DND-41 (cell line): ENCODE data around the gene CHRM4.

ENCODE experiments used
- ATAC-seq: fragments of 200-7000 bp; cut with Tn5 transposase; 3 replicates; pipeline ENCODE4 v1.9.1; 2021; ENCODE audit warnings: low read depth; ENCODE audit not compliant: insufficient read depth
- DNase-seq: peaks from one replicate; pipeline ENCODE4 v3.0.0-alpha.2; 2020
- H2AFZ ChIP-seq: 2 replicates; pipeline ENCODE4 v1.6.0; 2012; ENCODE audit warnings: low read depth, low read length
- H3K27ac ChIP-seq: 2 replicates; pipeline ENCODE4 v1.5.1; 2012; ENCODE audit warnings: low read length, inconsistent platforms
- H3K27me3 ChIP-seq: fragments of 200-600 bp; sonication (generic); 2 replicates; pipeline ENCODE4 v1.6.0; 2012; ENCODE audit warnings: low read length, mild to moderate bottlenecking, inconsistent platforms; ENCODE audit not compliant: insufficient read depth, poor library complexity
- H3K36me3 ChIP-seq: 2 replicates; pipeline ENCODE4 v1.5.1; 2012; ENCODE audit warnings: low read length, inconsistent platforms; ENCODE audit not compliant: insufficient read depth
- H3K4me1 ChIP-seq: 2 replicates; pipeline ENCODE4 v1.5.1; 2012; ENCODE audit warnings: mild to moderate bottlenecking, low read length; ENCODE audit not compliant: insufficient read depth
- H3K4me2 ChIP-seq: 2 replicates; pipeline ENCODE4 v1.6.0; 2012; ENCODE audit warnings: mild to moderate bottlenecking, moderate library complexity, low read length, inconsistent platforms; ENCODE audit not compliant: insufficient read depth
- H3K4me3 ChIP-seq, 2 experiments: fragments of 200-600 bp in 1 of 2; shearing (Covaris generic) in 1 of 2; 2 replicates each; pipeline ENCODE4 v1.5.1; 2012 to 2016; ENCODE audit warnings: inconsistent platforms in 2 of 2, low read length in 2 of 2, mild to moderate bottlenecking in 2 of 2, low read depth in 1 of 2, moderate library complexity in 1 of 2
- H3K79me2 ChIP-seq: 2 replicates; pipeline ENCODE4 v1.6.0; 2012; ENCODE audit warnings: low read length, inconsistent platforms; ENCODE audit not compliant: insufficient read depth
- H3K9ac ChIP-seq: 2 replicates; pipeline ENCODE4 v1.6.0; 2012; ENCODE audit warnings: low read depth, mild to moderate bottlenecking, inconsistent platforms, low read length, moderate library complexity
- H3K9me3 ChIP-seq: 2 replicates; pipeline ENCODE4 v1.5.1; 2012; ENCODE audit warnings: low read length, moderate library complexity, mild to moderate bottlenecking, inconsistent platforms; ENCODE audit not compliant: insufficient read depth, severe bottlenecking
- H4K20me1 ChIP-seq: 2 replicates; pipeline ENCODE4 v1.6.0; 2012; ENCODE audit warnings: low read length; ENCODE audit not compliant: insufficient read depth
- EZH2 ChIP-seq: IDR thresholded peaks from 3 replicates; pipeline ENCODE4 v1.6.1; 2012; ENCODE audit warnings: borderline replicate concordance, low read depth, mild to moderate bottlenecking, moderate library complexity, low read length, inconsistent platforms; ENCODE audit not compliant: severe bottlenecking
- TF ChIP-seq, protein P1 (sequence below): IDR thresholded peaks from 2 replicates; pipeline ENCODE4 v1.5.1; 2012; ENCODE audit warnings: borderline replicate concordance, low read length, moderate library complexity, mild to moderate bottlenecking; ENCODE audit not compliant: poor library complexity, severe bottlenecking; ENCODE audit errors: extremely low read depth

CHRM4 gene

DNA sequence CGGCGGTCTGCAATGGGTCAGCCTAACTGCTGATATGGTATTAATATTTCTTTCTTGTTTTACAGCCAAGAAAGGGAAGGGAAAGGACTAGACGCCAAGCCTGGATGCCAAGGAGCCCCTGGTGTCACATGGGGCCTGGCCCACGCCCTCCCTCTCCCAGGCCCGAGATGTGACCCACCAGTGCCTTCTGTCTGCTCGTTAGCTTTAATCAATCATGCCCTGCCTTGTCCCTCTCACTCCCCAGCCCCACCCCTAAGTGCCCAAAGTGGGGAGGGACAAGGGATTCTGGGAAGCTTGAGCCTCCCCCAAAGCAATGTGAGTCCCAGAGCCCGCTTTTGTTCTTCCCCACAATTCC, 8.2 kb downstream of the CHRM4 start:
- Histone ChIP-seq H3K36me3 (peaks cover 7% of the 10 kb centered on the region), H3K9ac (no peak overlapping the region), H3K27me3 (peaks cover 45% of the 10 kb centered on the region), H3K79me2 (no peaks in the 10 kb centered on the region), H3K4me2 (no peak overlapping the region), H2AFZ (no peak overlapping the region), H3K27ac (no peak overlapping the region), H3K9me3 (no peaks in the 10 kb centered on the region), H4K20me1 (peaks cover 24% of the 10 kb centered on the region), H3K4me3 (no peak overlapping the region), H3K4me1 (peaks cover 22% of the 10 kb centered on the region)
- DNase-seq (no peak), ATAC-seq (no peak)
- TF ChIP-seq, protein P1, sequence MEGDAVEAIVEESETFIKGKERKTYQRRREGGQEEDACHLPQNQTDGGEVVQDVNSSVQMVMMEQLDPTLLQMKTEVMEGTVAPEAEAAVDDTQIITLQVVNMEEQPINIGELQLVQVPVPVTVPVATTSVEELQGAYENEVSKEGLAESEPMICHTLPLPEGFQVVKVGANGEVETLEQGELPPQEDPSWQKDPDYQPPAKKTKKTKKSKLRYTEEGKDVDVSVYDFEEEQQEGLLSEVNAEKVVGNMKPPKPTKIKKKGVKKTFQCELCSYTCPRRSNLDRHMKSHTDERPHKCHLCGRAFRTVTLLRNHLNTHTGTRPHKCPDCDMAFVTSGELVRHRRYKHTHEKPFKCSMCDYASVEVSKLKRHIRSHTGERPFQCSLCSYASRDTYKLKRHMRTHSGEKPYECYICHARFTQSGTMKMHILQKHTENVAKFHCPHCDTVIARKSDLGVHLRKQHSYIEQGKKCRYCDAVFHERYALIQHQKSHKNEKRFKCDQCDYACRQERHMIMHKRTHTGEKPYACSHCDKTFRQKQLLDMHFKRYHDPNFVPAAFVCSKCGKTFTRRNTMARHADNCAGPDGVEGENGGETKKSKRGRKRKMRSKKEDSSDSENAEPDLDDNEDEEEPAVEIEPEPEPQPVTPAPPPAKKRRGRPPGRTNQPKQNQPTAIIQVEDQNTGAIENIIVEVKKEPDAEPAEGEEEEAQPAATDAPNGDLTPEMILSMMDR, result no peak
- no peak for TF ChIP-seq EZH2

DNA sequence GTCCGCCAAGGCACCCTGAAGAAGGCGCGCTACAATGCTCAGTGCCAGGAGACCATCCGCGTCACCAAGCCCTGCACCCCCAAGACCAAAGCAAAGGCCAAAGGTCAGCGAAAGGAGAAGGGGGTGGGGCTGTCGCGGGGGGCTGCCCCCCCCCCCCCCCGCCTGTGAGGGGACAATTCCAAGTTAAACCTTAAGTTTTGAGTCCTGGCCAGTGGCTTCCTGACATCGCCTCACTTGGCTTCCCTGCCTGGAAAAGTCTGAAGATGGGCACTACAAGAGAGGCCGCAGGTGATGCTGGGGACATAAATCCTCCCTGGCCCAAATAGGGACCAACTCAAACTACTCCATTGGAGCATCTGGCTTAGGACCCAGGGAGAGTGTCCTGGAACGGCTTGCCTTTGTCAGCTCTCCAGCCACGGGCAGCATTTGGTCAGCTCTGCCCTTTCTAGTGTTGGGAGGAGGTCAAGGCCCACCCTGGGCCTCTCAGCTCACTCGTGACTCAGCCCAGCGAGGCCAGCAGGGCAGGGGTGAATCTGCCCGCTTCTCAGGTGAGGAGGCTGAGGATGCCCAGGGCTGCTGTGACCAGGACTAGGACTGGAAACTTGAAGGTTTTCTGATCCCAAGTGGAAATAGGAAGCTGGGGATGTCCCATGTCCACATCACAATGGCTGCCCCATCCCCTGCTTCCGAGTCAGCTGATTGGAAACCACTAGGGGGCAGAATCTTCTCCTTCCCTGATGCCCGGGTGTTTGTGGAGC, 8.8 kb downstream of the CHRM4 start:
- DNase-seq (no peak), ATAC-seq (no peak)
- Histone ChIP-seq H2AFZ (no peak overlapping the region), H3K9ac (no peak overlapping the region), H3K79me2 (no peaks in the 10 kb centered on the region), H4K20me1 (peaks cover 29% of the 10 kb centered on the region), H3K27me3 (peaks cover 40% of the 10 kb centered on the region), H3K27ac (no peak overlapping the region), H3K9me3 (no peaks in the 10 kb centered on the region), H3K4me2 (no peak overlapping the region), H3K4me3 (no peak overlapping the region), H3K36me3 (peaks cover 13% of the 10 kb centered on the region), H3K4me1 (peaks cover 22% of the 10 kb centered on the region)
- TF ChIP-seq, protein P1, result peak; percentile 34
- TF ChIP-seq EZH2, result no peak

DNA sequence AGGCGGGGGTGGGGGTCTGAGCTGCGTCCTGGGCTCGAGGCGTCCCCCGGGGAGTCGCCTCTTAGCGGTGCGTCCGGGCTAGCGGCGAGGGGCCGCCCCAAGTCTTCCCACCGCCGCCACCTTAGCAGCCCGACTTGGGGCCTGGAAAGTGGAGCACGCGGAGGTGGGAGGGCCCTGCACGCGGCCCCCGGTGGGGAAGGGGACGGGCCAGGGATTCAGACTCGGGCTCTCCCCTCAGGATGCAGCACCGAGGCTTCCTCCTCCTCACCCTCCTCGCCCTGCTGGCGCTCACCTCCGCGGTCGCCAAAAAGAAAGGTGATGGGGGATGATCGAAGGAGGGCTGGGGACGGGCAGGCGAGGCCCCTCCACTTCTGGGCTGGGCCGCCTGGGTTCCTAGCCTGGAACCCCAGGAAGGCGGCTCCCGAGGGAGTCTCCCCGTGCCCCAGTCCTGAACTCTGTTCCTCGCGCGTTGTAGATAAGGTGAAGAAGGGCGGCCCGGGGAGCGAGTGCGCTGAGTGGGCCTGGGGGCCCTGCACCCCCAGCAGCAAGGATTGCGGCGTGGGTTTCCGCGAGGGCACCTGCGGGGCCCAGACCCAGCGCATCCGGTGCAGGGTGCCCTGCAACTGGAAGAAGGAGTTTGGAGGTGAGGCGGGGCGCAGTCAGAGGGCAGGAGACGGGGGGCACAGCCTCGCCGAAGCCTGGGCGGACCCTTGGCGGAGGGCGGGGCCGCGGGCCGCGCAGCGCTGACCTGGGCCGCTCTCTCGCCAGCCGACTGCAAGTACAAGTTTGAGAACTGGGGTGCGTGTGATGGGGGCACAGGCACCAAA, 9.5 kb downstream of the CHRM4 start:
- TF ChIP-seq, protein P1, result no peak
- TF ChIP-seq EZH2, result peak; percentile 95
- Histone ChIP-seq H2AFZ (peak overlapping the region; percentile 27), H4K20me1 (peaks cover 29% of the 10 kb centered on the region), H3K27me3 (peaks cover 33% of the 10 kb centered on the region), H3K9ac (peak overlapping the region; percentile 24; the same call in 1 of the 2 replicates), H3K36me3 (peaks cover 21% of the 10 kb centered on the region), H3K4me1 (peaks cover 22% of the 10 kb centered on the region), H3K4me3 (peak overlapping the region in 1 of 2 experiments; percentile 48; a peak in 2 of 4 replicates), H3K4me2 (peak overlapping the region; percentile 70), H3K9me3 (no peaks in the 10 kb centered on the region), H3K79me2 (no peaks in the 10 kb centered on the region), H3K27ac (no peak overlapping the region)
- ATAC-seq, result peak; percentile 53
- DNase-seq, result peak; percentile 39
